Activated T-helper 1 cell treated with anti-CD3 and anti-CD28 coated beads, Interleukin-12 subunit alpha, Interleukin-12 subunit beta, Interleukin-2, Interleukin-4 antibody, amounts not matched to agents 30 ng/mL and 10 ng/mL and 1 ng/mL, durations not matched to agents 14 hours and 24 hours and 36 hours (primary cell): ENCODE measurements around the gene MCM5. TPM values are rescaled to one million over a fixed set of nuclear protein-coding genes. Genes with fewer than 3 reads are reported as not detected.

Source experiments
- DNase-seq: peaks from one replicate; pipeline ENCODE4 v3.0.0; 2021; ENCODE audit warnings: low spot score
- H3K27ac Mint-ChIP-seq: one replicate; pipeline ENCODE4 v1.8.0; 2021; ENCODE audit warnings: mild to moderate bottlenecking, mixed read lengths
- H3K27me3 Mint-ChIP-seq: one replicate; pipeline ENCODE4 v1.8.0; 2022; ENCODE audit warnings: mild to moderate bottlenecking, moderate library complexity, mixed read lengths; ENCODE audit not compliant: insufficient read depth
- H3K36me3 Mint-ChIP-seq: one replicate; pipeline ENCODE4 v1.8.0; 2021; ENCODE audit warnings: low read depth, mixed read lengths
- H3K4me1 Mint-ChIP-seq: one replicate; pipeline ENCODE4 v1.8.0; 2021; ENCODE audit warnings: low read depth, mixed read lengths
- H3K4me3 Mint-ChIP-seq: one replicate; pipeline ENCODE4 v1.8.0; 2021; ENCODE audit warnings: mild to moderate bottlenecking, moderate library complexity, mixed read lengths
- H3K9me3 Mint-ChIP-seq: one replicate; pipeline ENCODE4 v1.8.0; 2021; ENCODE audit warnings: mixed read lengths
- intact Hi-C: fragments of 100-400 bp; cut with micrococcal nuclease; formaldehyde crosslinking; loops from one replicate; pipeline ENCODE4 v1.15.1; 2024
- total RNA-seq: library from RNA; stranded (reverse); gene quantifications from 2 replicates; pipeline ENCODE4 v1.2.3, GENCODE V29; 2022

MCM5 gene
- total RNA-seq, 1 donor from 2014 or later, result 307 TPM

DNA sequence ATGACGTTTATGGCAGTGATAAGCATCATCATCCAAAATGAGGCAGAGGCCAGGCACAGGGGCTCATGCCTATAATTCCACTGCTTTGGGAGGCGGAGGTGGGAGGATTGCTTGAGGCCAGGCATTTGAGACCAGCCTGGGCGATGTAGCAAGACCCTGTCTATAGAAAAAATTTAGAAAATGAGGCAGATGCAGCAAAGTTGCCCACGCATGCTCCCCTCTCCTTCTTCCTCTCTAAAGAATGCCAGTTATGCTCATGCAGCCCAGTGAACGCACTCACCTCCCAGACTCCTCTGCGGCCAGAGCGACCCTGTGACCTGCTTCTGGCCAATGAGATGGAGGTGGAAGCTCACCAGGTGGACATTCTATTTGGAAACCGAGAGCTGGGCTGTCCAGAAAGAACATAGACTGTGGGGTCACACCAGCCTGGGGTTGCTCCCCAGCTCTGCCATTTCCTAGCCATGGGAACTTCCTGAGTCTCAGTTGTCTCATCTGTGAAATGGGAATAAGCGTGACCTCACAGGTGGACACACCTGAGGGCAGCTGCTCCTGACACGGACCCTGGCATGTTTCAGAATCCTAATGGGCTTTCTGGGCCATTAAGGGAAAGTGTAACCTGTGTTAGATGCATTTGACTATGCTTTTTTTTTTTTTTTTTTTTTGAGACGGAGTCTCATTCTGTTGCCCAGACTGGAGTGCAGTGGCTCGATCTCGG is 44.9 kb downstream of the MCM5 start:
- H3K4me1 Mint-ChIP-seq, result peaks cover 10% of the 10 kb centered on the region
- H3K9me3 Mint-ChIP-seq, result no peaks in the 10 kb centered on the region
- no peak for DNase-seq
- H3K27me3 Mint-ChIP-seq, result no peaks in the 10 kb centered on the region
- no peak overlapping the region for H3K4me3 Mint-ChIP-seq
- intact Hi-C loops, result no loop called here
- H3K36me3 Mint-ChIP-seq, result peaks cover 2% of the 10 kb centered on the region
- H3K27ac Mint-ChIP-seq, result no peak overlapping the region

- Mint-ChIP-seq H3K27ac (no peak overlapping the region), H3K27me3 (no peaks in the 10 kb centered on the region), H3K4me1 (peaks cover 10% of the 10 kb centered on the region), H3K36me3 (peaks cover 2% of the 10 kb centered on the region), H3K9me3 (no peaks in the 10 kb centered on the region), H3K4me3 (no peak overlapping the region)
- intact Hi-C loops, result no loop called here
- DNase-seq, result no peak
Observed at GRCh38 chr22:35445933-35446332, 46.0 kb downstream of the MCM5 start.

DNA sequence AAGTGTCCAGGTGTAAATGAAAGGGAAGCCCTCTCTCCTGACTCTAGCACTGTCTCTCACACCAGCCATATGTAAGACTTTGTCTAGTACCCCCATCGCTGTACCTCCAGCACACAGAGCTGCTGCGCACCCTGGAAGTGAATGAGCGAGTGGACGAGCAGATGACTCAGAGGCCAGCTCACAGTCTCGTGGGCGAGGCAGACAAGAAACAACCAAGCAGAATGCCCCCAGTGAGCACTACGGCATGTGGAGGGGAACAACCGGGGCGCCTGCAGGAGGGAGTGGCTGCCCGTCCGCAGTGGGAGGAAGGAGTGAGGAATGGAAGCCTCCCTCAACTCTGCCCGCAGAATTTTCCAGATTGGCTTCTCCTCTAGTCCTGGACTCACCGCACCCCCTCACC is 46.4 kb downstream of the MCM5 start:
- Mint-ChIP-seq H3K27ac (no peak overlapping the region), H3K27me3 (no peaks in the 10 kb centered on the region), H3K9me3 (no peaks in the 10 kb centered on the region), H3K36me3 (peaks cover 5% of the 10 kb centered on the region), H3K4me1 (peaks cover 10% of the 10 kb centered on the region), H3K4me3 (no peak overlapping the region)
- intact Hi-C loops, result no loop called here
- no peak for DNase-seq

- Mint-ChIP-seq H3K4me3 (no peak overlapping the region), H3K36me3 (peaks cover 5% of the 10 kb centered on the region), H3K4me1 (peaks cover 10% of the 10 kb centered on the region), H3K9me3 (no peaks in the 10 kb centered on the region), H3K27me3 (no peaks in the 10 kb centered on the region), H3K27ac (no peak overlapping the region)
- no peak for DNase-seq
- intact Hi-C loops, result no loop called here
Observed at GRCh38 chr22:35448523-35448922, 48.6 kb downstream of the MCM5 start.

- H3K27ac Mint-ChIP-seq, result no peak overlapping the region
Observed at GRCh38 chr22:35449829-35450689, 50.1 kb downstream of the MCM5 start.

GRCh38 chr22:35450824-35451569 is 51.1 kb downstream of the MCM5 start:
- H3K27ac Mint-ChIP-seq, result peak overlapping the region; percentile 34
- DNase-seq, result no peak
- peaks cover 10% of the 10 kb centered on the region for H3K4me1 Mint-ChIP-seq
- no peak overlapping the region for H3K4me3 Mint-ChIP-seq
- intact Hi-C loops, result no loop called here
- H3K36me3 Mint-ChIP-seq, result peaks cover 5% of the 10 kb centered on the region
- no peaks in the 10 kb centered on the region for H3K9me3 Mint-ChIP-seq
- no peaks in the 10 kb centered on the region for H3K27me3 Mint-ChIP-seq

More at GRCh38 chr22:35449829-35450689, 50.1 kb downstream of the MCM5 start:
- H3K4me3 Mint-ChIP-seq, result no peak overlapping the region
- no peaks in the 10 kb centered on the region for H3K9me3 Mint-ChIP-seq
- H3K27me3 Mint-ChIP-seq, result no peaks in the 10 kb centered on the region
- peaks cover 10% of the 10 kb centered on the region for H3K4me1 Mint-ChIP-seq
- no peak for DNase-seq
- intact Hi-C loops, result no loop called here
- peaks cover 5% of the 10 kb centered on the region for H3K36me3 Mint-ChIP-seq

- intact Hi-C loops, result no loop called here
- Mint-ChIP-seq H3K4me3 (no peak overlapping the region), H3K27ac (no peak overlapping the region), H3K4me1 (peaks cover 10% of the 10 kb centered on the region), H3K9me3 (no peaks in the 10 kb centered on the region), H3K36me3 (peaks cover 5% of the 10 kb centered on the region), H3K27me3 (no peaks in the 10 kb centered on the region)
- DNase-seq, result no peak
Observed at GRCh38 chr22:35451592-35451991, 51.7 kb downstream of the MCM5 start.

GRCh38 chr22:35452351-35452781 is 52.4 kb downstream of the MCM5 start:
- no peaks in the 10 kb centered on the region for H3K9me3 Mint-ChIP-seq
- no peaks in the 10 kb centered on the region for H3K27me3 Mint-ChIP-seq
- H3K4me3 Mint-ChIP-seq, result no peak overlapping the region
- intact Hi-C loops, result no loop called here
- DNase-seq, result no peak
- peaks cover 5% of the 10 kb centered on the region for H3K36me3 Mint-ChIP-seq
- no peak overlapping the region for H3K27ac Mint-ChIP-seq
- peaks cover 10% of the 10 kb centered on the region for H3K4me1 Mint-ChIP-seq

DNA sequence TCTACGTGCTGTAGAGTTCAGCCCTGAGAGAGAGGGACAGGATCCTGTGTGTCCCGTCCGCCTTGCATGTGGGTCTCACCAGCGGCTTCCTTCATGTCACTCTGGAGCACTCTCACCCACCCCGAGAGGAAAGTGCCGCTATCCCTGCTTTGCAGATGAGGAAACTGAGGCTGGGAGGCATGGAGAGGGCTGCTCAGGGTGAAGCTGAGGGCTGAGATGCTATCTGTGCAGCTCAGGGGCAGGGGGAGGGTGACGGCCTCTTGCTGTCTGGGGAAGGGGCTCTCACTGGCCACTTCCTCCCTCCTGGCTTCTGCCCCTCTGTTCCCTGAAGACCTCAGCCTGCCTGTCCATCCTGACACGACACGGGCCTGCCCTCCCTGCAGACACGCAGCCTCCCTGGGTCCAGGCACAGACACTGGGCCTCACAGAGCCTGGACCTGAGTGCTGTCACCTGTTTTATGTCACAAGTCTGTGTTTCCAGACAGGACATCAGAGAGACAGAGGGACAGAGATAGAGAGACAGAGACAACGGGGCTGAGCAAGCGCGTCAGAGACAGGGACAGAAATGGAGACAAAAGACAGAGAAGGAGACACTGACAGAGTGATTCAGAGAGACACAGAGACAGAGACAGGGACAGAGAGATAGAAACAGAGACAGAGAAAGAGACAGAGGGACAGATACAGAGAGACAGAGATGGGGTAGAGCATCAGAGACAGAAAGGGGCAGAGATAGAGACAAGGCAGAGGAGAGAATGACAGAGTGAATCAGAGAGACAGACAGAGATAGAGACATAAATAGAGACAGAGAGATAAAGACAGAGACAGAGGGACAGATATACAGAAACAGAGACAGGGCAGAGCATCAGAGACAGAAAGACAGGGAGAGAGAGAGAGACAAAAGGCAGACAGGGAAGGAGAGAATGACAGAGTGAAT is 53.1 kb downstream of the MCM5 start:
- H3K4me3 Mint-ChIP-seq, result no peak overlapping the region
- H3K36me3 Mint-ChIP-seq, result peaks cover 5% of the 10 kb centered on the region
- no peaks in the 10 kb centered on the region for H3K9me3 Mint-ChIP-seq
- intact Hi-C loops, result no loop called here
- no peak for DNase-seq
- peaks cover 6% of the 10 kb centered on the region for H3K4me1 Mint-ChIP-seq
- H3K27ac Mint-ChIP-seq, result no peak overlapping the region
- H3K27me3 Mint-ChIP-seq, result no peaks in the 10 kb centered on the region

DNA sequence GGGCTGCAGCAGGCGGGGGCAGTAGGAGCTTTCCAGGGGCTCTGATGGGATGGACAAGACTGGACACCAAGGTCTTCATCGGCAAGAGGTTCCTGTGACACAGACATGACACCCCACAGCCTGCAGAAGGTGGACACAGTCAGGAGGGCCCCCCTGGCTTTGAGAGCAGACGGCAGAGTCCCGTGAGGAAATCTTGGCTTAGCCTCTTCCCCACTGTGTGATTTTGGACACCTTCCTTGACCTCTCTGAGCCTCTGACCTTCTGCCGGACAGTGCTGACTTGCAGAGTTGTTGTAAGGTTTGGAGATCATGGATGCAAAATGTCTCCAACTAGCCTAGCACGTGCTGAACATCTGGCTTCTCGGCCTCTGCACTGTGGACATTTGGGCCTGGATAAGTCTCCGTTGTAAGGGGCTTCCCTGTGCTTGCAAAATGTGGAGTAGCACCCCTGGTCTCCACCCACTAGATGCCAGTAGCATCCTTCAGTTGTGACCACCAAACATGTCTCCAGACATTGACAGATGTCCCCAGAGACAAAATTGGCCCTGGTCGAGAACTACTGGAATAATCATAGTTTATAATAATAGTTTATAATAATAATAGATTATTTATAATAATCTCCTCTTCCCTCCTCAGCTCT is 54.6 kb downstream of the MCM5 start:
- Mint-ChIP-seq H3K4me3 (no peak overlapping the region), H3K9me3 (no peaks in the 10 kb centered on the region), H3K36me3 (peaks cover 5% of the 10 kb centered on the region), H3K4me1 (no peaks in the 10 kb centered on the region), H3K27ac (no peak overlapping the region), H3K27me3 (no peaks in the 10 kb centered on the region)
- intact Hi-C loops, result no loop called here
- DNase-seq, result no peak

DNA sequence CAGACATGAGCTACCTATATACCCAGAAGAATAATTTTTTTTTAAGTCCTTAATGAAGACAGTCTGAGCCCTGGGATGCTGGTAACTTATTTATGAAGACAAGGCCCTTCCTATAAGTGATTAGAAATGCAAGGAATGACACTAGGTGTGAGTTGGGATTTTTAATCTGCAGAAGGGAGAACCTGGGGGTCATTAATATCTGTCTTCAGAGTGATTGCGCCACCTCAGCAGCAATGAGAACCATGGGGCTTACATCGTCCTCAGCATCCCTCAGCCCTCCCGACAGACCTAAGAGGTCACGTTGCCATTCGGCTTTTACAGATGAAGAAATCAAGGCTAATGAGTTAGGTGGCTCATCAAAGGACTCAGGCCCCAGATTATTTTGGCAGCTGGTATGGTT is 55.6 kb downstream of the MCM5 start:
- intact Hi-C loops, result no loop called here
- Mint-ChIP-seq H3K27ac (no peak overlapping the region), H3K36me3 (peaks cover 5% of the 10 kb centered on the region), H3K4me1 (no peaks in the 10 kb centered on the region), H3K4me3 (no peak overlapping the region), H3K9me3 (no peaks in the 10 kb centered on the region), H3K27me3 (no peaks in the 10 kb centered on the region)
- DNase-seq, result no peak

DNA sequence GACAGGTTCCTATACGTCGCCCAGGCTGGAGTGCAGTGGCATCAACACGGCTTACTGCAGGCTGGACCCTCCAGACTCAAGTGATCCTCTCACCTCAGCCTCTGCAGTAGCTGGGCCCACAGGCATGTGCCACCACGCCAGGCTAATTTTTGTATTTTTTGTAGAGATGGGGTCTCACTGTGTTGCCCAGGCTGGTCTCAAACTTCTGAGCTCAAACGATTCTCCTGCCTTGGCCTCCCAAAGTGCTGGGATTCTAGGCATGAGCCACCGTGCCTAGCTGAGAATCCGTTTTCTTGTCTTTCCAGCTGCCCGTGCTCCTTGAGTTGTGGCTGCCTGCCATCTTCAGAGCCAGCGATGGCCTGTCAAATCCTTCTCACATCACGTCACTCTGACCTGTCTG is 56.8 kb downstream of the MCM5 start:
- Mint-ChIP-seq H3K4me1 (no peaks in the 10 kb centered on the region), H3K36me3 (peaks cover 2% of the 10 kb centered on the region), H3K27me3 (no peaks in the 10 kb centered on the region), H3K27ac (no peak overlapping the region), H3K9me3 (no peaks in the 10 kb centered on the region), H3K4me3 (no peak overlapping the region)
- intact Hi-C loops, result no loop called here
- DNase-seq, result no peak
